ENCODE data around the gene AIG1. TPM values are rescaled to one million over a fixed set of nuclear protein-coding genes. Genes with fewer than 3 reads are reported as not detected.
"Not testable (repeated sequence)": the region's sequence is repeated elsewhere in the genome, so short reads cannot be mapped to it uniquely, and the experiment has no call there.

AIG1 gene, protein sequence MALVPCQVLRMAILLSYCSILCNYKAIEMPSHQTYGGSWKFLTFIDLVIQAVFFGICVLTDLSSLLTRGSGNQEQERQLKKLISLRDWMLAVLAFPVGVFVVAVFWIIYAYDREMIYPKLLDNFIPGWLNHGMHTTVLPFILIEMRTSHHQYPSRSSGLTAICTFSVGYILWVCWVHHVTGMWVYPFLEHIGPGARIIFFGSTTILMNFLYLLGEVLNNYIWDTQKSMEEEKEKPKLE
- 60.6 and 63.5 TPM in 2 replicates for total RNA-seq

DNA sequence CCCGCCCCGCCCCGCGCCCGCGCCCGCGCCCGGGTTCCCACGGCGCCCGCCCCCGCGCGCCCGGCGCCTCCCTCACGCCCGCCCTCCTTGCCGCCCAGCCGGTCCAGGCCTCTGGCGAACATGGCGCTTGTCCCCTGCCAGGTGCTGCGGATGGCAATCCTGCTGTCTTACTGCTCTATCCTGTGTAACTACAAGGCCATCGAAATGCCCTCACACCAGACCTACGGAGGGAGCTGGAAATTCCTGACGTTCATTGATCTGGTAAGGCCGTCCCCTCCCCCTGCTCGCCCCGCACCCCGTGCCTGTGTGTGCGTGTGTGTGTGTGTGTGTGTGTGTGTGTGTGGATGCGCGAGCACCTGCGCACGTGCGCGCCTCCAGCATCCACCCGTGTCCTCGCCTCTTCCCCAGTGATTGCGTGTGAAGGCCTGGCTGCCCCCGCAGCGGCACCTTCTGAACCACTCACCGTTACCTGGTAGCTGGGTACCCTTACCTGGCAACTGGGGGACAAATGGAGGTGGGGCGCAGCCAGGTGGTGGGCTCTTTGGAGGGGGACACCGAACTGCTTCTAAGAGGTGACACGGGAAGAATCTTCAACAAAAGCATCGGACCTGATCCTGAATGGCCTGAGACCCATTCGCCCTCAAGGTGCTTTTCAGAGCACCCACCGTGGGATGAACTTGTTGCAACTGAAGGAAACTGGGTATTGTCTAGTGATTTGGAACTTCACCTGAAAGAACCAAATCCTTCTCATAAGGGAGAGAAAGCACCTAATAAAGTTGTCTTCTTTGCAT, at the start of gene AIG1:
AIG1 (plus strand) TSS at position 84 of the 791 bp plus-strand sequence; CDS start at position 121, 37 bp downstream.
- TF ChIP-seq, protein P1, sequence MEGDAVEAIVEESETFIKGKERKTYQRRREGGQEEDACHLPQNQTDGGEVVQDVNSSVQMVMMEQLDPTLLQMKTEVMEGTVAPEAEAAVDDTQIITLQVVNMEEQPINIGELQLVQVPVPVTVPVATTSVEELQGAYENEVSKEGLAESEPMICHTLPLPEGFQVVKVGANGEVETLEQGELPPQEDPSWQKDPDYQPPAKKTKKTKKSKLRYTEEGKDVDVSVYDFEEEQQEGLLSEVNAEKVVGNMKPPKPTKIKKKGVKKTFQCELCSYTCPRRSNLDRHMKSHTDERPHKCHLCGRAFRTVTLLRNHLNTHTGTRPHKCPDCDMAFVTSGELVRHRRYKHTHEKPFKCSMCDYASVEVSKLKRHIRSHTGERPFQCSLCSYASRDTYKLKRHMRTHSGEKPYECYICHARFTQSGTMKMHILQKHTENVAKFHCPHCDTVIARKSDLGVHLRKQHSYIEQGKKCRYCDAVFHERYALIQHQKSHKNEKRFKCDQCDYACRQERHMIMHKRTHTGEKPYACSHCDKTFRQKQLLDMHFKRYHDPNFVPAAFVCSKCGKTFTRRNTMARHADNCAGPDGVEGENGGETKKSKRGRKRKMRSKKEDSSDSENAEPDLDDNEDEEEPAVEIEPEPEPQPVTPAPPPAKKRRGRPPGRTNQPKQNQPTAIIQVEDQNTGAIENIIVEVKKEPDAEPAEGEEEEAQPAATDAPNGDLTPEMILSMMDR (IDR thresholded peaks at IDR 0.05; ENCODE audit: insufficient read depth, low read length, severe bottlenecking) = no peak
- DNase-seq (ENCODE audit: low read depth) (peak; percentile 42), FAIRE-seq (no peak)
- Histone ChIP-seq H3K27me3 (ENCODE audit: control insufficient read depth, insufficient read depth, low read length) (no peaks in the 10 kb centered on the region), H3K36me3 (ENCODE audit: control insufficient read depth, insufficient read depth, low read length) (no peaks in the 10 kb centered on the region), H3K4me3 (ENCODE audit: low read depth, low read length) (peak within 1 kb of the TSS; percentile 86)

DNA sequence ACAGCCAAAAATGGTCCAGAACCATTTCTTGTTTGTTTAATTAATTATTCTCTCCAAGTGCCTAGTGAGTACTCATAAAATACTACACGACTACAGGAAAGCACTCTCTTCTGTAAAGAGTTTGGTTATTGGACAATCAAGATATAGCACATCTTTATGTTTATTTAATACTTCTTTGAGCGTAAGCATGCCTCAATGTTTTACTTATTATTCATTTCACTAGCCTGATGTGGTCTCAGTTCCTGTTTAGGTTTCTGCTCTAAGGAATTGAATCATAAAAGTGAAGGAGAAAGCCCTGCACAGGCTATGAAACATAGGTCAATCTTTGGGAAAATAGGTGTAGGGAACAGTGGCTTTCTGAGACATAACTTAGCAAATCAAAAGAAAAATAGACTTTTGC, 45.9 kb upstream of the AIG1 start:
- FAIRE-seq = no peak
- TF ChIP-seq, protein P1 (IDR thresholded peaks at IDR 0.05; ENCODE audit: insufficient read depth, low read length, severe bottlenecking) = no peak

DNA sequence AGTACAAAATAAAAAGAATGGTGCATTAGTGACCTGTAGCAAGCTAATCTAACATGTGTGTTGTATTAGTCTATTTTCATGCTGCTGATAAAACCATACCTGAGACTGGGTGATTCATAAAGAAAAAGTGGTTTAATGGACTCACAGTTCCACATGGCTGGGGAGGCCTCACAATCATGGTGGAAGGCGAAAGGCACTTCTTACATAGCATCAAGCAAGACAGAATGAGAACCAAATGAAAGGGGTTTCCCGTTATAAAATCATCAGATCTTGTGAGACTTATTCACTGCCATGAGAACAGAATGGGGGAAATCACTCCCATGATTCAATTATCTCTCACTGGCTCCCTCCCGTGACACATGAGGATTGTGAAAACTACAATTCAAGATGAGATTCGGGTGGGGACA, 45.4 kb upstream of the AIG1 start:
- H3K27me3 ChIP-seq (ENCODE audit: control insufficient read depth, insufficient read depth, low read length) = no peaks in the 10 kb centered on the region
- FAIRE-seq = no peak
- TF ChIP-seq, protein P1 (IDR thresholded peaks at IDR 0.05; ENCODE audit: insufficient read depth, low read length, severe bottlenecking) = no peak
- no peak overlapping the region for H3K4me3 ChIP-seq (ENCODE audit: low read depth, low read length)
- no peak for DNase-seq (ENCODE audit: low read depth)
- no peaks in the 10 kb centered on the region for H3K36me3 ChIP-seq (ENCODE audit: control insufficient read depth, insufficient read depth, low read length)

More for the DNA sequence above, 45.9 kb upstream of the AIG1 start:
- H3K27me3 ChIP-seq (ENCODE audit: control insufficient read depth, insufficient read depth, low read length) = no peaks in the 10 kb centered on the region
- no peak overlapping the region for H3K4me3 ChIP-seq (ENCODE audit: low read depth, low read length)
- no peaks in the 10 kb centered on the region for H3K36me3 ChIP-seq (ENCODE audit: control insufficient read depth, insufficient read depth, low read length)
- DNase-seq (ENCODE audit: low read depth) = no peak

DNA sequence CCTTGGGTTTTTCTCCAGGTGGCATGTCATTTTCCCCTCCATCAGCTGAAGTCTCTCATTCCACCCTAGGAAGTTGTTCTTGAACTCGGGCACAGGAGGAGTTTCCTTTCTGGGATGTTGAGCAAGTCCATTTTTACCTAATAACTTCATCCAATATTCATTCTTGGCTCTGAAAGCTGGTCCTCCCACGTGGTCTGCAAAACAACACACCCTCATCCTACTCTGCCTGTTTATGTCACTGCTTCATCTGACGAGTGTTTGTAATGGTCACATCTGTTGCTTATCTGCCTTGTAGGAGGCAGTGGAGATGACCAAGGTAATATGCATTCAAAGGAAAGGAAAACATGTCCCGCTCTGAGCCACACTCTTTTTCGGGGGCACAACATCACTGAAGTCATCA, 41.7 kb upstream of the AIG1 start:
- TF ChIP-seq, protein P1 (IDR thresholded peaks at IDR 0.05; ENCODE audit: insufficient read depth, low read length, severe bottlenecking) = no peak
- DNase-seq (ENCODE audit: low read depth) (no peak), FAIRE-seq (peak; percentile 40)
- no peaks in the 10 kb centered on the region for H3K27me3 ChIP-seq (ENCODE audit: control insufficient read depth, insufficient read depth, low read length)
- no peak overlapping the region for H3K4me3 ChIP-seq (ENCODE audit: low read depth, low read length)
- H3K36me3 ChIP-seq (ENCODE audit: control insufficient read depth, insufficient read depth, low read length) = no peaks in the 10 kb centered on the region

DNA sequence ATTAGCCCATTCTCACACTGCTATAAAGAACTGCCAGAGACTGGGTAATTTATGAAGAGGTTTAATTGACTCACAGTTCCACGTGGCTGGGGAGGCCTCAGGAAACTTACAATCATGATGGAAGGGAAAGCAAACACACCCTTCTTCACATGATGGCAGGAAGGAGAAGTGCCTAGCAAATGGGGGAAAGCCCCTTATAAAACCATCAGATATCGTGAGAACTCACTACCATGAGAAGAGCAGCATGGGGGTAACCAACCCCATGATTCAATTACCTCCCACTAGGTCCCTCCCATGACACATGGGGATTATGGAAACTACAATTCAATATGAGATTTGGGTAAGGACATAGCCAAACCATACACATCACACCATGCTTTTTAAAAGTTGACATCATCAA, 39.8 kb upstream of the AIG1 start:
- not testable (repeated sequence) for H3K4me3 ChIP-seq (ENCODE audit: low read depth, low read length); H3K36me3 ChIP-seq (ENCODE audit: control insufficient read depth, insufficient read depth, low read length); FAIRE-seq; DNase-seq (ENCODE audit: low read depth); H3K27me3 ChIP-seq (ENCODE audit: control insufficient read depth, insufficient read depth, low read length)

DNA sequence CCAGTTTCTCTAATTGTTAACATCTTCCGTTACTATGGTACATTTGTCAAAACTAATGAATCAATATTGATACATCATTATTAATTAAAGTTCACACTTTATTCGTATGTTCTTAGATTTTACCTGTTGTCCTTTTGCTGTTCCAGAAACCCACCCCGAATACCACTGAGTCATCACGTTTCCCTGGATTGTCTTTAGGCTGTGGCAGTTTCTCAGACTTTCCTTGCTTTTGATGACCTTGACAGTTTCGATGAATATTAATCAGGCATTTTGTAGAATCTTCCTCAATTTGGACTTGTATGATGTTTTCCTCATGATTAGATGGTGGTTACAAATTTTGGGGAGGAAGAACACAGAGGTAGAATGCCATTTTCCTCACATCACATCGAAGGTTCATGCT, 39.1 kb upstream of the AIG1 start:
- TF ChIP-seq, protein P1 (IDR thresholded peaks at IDR 0.05; ENCODE audit: insufficient read depth, low read length, severe bottlenecking) = no peak
- FAIRE-seq = no peak
- no peaks in the 10 kb centered on the region for H3K27me3 ChIP-seq (ENCODE audit: control insufficient read depth, insufficient read depth, low read length)
- H3K4me3 ChIP-seq (ENCODE audit: low read depth, low read length) = no peak overlapping the region
- no peaks in the 10 kb centered on the region for H3K36me3 ChIP-seq (ENCODE audit: control insufficient read depth, insufficient read depth, low read length)
- DNase-seq (ENCODE audit: low read depth) = no peak

Data from bronchial epithelial cell (primary cell).